T-helper 17 cell (primary cell): ENCODE data around the gene COQ5. TPM values are rescaled to one million over a fixed set of nuclear protein-coding genes. Genes with fewer than 3 reads are reported as not detected.

Experiments
- ATAC-seq: fragments of 150-1000 bp; cut with Tn5 transposase; 2 replicates; pipeline ENCODE4 v1.10.0; 2021; ENCODE audit warnings: mild to moderate bottlenecking, moderate library complexity
- DNase-seq, 3 donors: peaks; one replicate each; pipeline versions ENCODE4 v3.0.0 to v3.0.0-alpha.2; 2020 to 2021
- H3K9me3 ChIP-seq: one replicate; pipeline ENCODE4 v1.7.0; 2013; ENCODE audit warnings: low read length, mild to moderate bottlenecking; ENCODE audit not compliant: control insufficient read depth, poor library complexity, severe bottlenecking
- H3K27ac Mint-ChIP-seq: one replicate; pipeline ENCODE4 v1.8.0; 2022; ENCODE audit warnings: mild to moderate bottlenecking, moderate library complexity, mixed read lengths
- H3K27me3 Mint-ChIP-seq: one replicate; pipeline ENCODE4 v1.8.0; 2022; ENCODE audit warnings: mixed read lengths
- H3K36me3 Mint-ChIP-seq: one replicate; pipeline ENCODE4 v1.8.0; 2022; ENCODE audit warnings: low read depth, mixed read lengths
- H3K4me1 Mint-ChIP-seq: one replicate; pipeline ENCODE4 v1.8.0; 2022; ENCODE audit warnings: mild to moderate bottlenecking, mixed read lengths
- H3K4me3 Mint-ChIP-seq: one replicate; pipeline ENCODE4 v1.8.0; 2022; ENCODE audit warnings: mild to moderate bottlenecking, moderate library complexity, mixed read lengths
- total RNA-seq, 4 donors: library from RNA in 2 of 4; stranded (reverse) in 2 of 4; gene quantifications; one replicate each; pipeline ENCODE4 v1.2.3 and lab custom pipeline; 2022 to 2026

COQ5 gene
- 10 to 100 TPM; 11.7 to 11.8 TPM for total RNA-seq
- total RNA-seq (lab: John Stamatoyannopoulos, UW): 9.8 to 21.8 reads per million in 2 donors

- ATAC-seq: peak; percentile 97
- peak within 1 kb of the TSS; percentile 100 for H3K4me3 Mint-ChIP-seq
Measured at GRCh38 chr12:120528861-120529525, at the start of gene COQ5. Gene COQ5, minus strand, starts transcription at chr12:120529158. Its CDS starts 17 bp downstream, at chr12:120529141.

GRCh38 chr12:120574106-120574505 is 45.1 kb upstream of the COQ5 start:
- ATAC-seq (no peak), DNase-seq (no peak)
- no peaks in the 10 kb centered on the region for H3K9me3 ChIP-seq
- H3K4me1 Mint-ChIP-seq: peaks cover 10% of the 10 kb centered on the region
- no peaks in the 10 kb centered on the region for H3K27me3 Mint-ChIP-seq
- peaks cover 8% of the 10 kb centered on the region for H3K36me3 Mint-ChIP-seq
- H3K27ac Mint-ChIP-seq: peak overlapping the region; percentile 62
- no peak overlapping the region for H3K4me3 Mint-ChIP-seq

More at GRCh38 chr12:120528861-120529525, at the start of gene COQ5:
- Mint-ChIP-seq H3K4me1 (peaks cover 16% of the 10 kb centered on the region), H3K27me3 (no peaks in the 10 kb centered on the region), H3K36me3 (peaks cover 2% of the 10 kb centered on the region), H3K27ac (peak within 1 kb of the TSS; percentile 99)
- H3K9me3 ChIP-seq: no peaks in the 10 kb centered on the region
- DNase-seq: peak; percentile 63 to 70 (median 64)

GRCh38 chr12:120573560-120573959 is 44.6 kb upstream of the COQ5 start:
- no peaks in the 10 kb centered on the region for H3K27me3 Mint-ChIP-seq
- DNase-seq: no peak
- H3K27ac Mint-ChIP-seq: peak overlapping the region; percentile 62
- no peak overlapping the region for H3K4me3 Mint-ChIP-seq
- peaks cover 8% of the 10 kb centered on the region for H3K36me3 Mint-ChIP-seq
- no peaks in the 10 kb centered on the region for H3K9me3 ChIP-seq
- ATAC-seq: no peak
- peaks cover 10% of the 10 kb centered on the region for H3K4me1 Mint-ChIP-seq

GRCh38 chr12:120571299-120571698 is 42.3 kb upstream of the COQ5 start:
- peaks cover 8% of the 10 kb centered on the region for H3K36me3 Mint-ChIP-seq

GRCh38 chr12:120563495-120563894 is 34.5 kb upstream of the COQ5 start:
- no peak for ATAC-seq

More at GRCh38 chr12:120571299-120571698, 42.3 kb upstream of the COQ5 start:
- Mint-ChIP-seq H3K27me3 (no peaks in the 10 kb centered on the region), H3K27ac (no peak overlapping the region), H3K4me1 (peaks cover 10% of the 10 kb centered on the region), H3K4me3 (no peak overlapping the region)
- H3K9me3 ChIP-seq: no peaks in the 10 kb centered on the region
- ATAC-seq: no peak
- no peak for DNase-seq

GRCh38 chr12:120562906-120563305 is 33.9 kb upstream of the COQ5 start:
- peaks cover 5% of the 10 kb centered on the region for H3K36me3 Mint-ChIP-seq
- H3K9me3 ChIP-seq: no peaks in the 10 kb centered on the region
- peak overlapping the region; percentile 19 for H3K27ac Mint-ChIP-seq
- no peaks in the 10 kb centered on the region for H3K27me3 Mint-ChIP-seq
- H3K4me3 Mint-ChIP-seq: no peak overlapping the region
- DNase-seq: no peak
- ATAC-seq: no peak
- no peaks in the 10 kb centered on the region for H3K4me1 Mint-ChIP-seq

More at GRCh38 chr12:120563495-120563894, 34.5 kb upstream of the COQ5 start:
- Mint-ChIP-seq H3K36me3 (peaks cover 5% of the 10 kb centered on the region), H3K27ac (no peak overlapping the region), H3K27me3 (no peaks in the 10 kb centered on the region), H3K4me3 (peak overlapping the region; percentile 15), H3K4me1 (no peaks in the 10 kb centered on the region)
- H3K9me3 ChIP-seq: no peaks in the 10 kb centered on the region
- DNase-seq: no peak

GRCh38 chr12:120557589-120557988 is 28.6 kb upstream of the COQ5 start:
- no peaks in the 10 kb centered on the region for H3K9me3 ChIP-seq
- H3K27me3 Mint-ChIP-seq: no peaks in the 10 kb centered on the region
- ATAC-seq (no peak), DNase-seq (no peak)
- no peak overlapping the region for H3K4me3 Mint-ChIP-seq
- H3K36me3 Mint-ChIP-seq: no peaks in the 10 kb centered on the region
- H3K27ac Mint-ChIP-seq: no peak overlapping the region
- peaks cover 2% of the 10 kb centered on the region for H3K4me1 Mint-ChIP-seq

GRCh38 chr12:120554678-120555077 is 25.7 kb upstream of the COQ5 start:
- H3K27me3 Mint-ChIP-seq: no peaks in the 10 kb centered on the region
- no peaks in the 10 kb centered on the region for H3K9me3 ChIP-seq
- peaks cover 9% of the 10 kb centered on the region for H3K4me1 Mint-ChIP-seq
- H3K27ac Mint-ChIP-seq: no peak overlapping the region
- no peak for DNase-seq
- no peaks in the 10 kb centered on the region for H3K36me3 Mint-ChIP-seq
- H3K4me3 Mint-ChIP-seq: no peak overlapping the region
- ATAC-seq: no peak

- no peaks in the 10 kb centered on the region for H3K9me3 ChIP-seq
- no peaks in the 10 kb centered on the region for H3K36me3 Mint-ChIP-seq
- no peak for DNase-seq
- no peak for ATAC-seq
- H3K4me1 Mint-ChIP-seq: peaks cover 13% of the 10 kb centered on the region
- no peaks in the 10 kb centered on the region for H3K27me3 Mint-ChIP-seq
- no peak overlapping the region for H3K4me3 Mint-ChIP-seq
- no peak overlapping the region for H3K27ac Mint-ChIP-seq
Measured at GRCh38 chr12:120546050-120546386, 17.1 kb upstream of the COQ5 start.

- H3K4me3 Mint-ChIP-seq: no peak overlapping the region
- no peak for ATAC-seq
- no peaks in the 10 kb centered on the region for H3K36me3 Mint-ChIP-seq
- H3K9me3 ChIP-seq: no peaks in the 10 kb centered on the region
- H3K27ac Mint-ChIP-seq: no peak overlapping the region
- no peaks in the 10 kb centered on the region for H3K27me3 Mint-ChIP-seq
- no peak for DNase-seq
- H3K4me1 Mint-ChIP-seq: peaks cover 20% of the 10 kb centered on the region
Measured at GRCh38 chr12:120544691-120545090, 15.7 kb upstream of the COQ5 start.

- DNase-seq (no peak), ATAC-seq (no peak)
- peak overlapping the region; percentile 32 for H3K27ac Mint-ChIP-seq
- H3K27me3 Mint-ChIP-seq: no peaks in the 10 kb centered on the region
- no peak overlapping the region for H3K4me3 Mint-ChIP-seq
- H3K4me1 Mint-ChIP-seq: peaks cover 38% of the 10 kb centered on the region
- H3K9me3 ChIP-seq: no peaks in the 10 kb centered on the region
- no peaks in the 10 kb centered on the region for H3K36me3 Mint-ChIP-seq
Measured at GRCh38 chr12:120542166-120542565, 13.2 kb upstream of the COQ5 start.

GRCh38 chr12:120540445-120540844 is 11.5 kb upstream of the COQ5 start:
- DNase-seq (no peak), ATAC-seq (no peak)
- no peaks in the 10 kb centered on the region for H3K36me3 Mint-ChIP-seq
- no peak overlapping the region for H3K4me3 Mint-ChIP-seq
- H3K4me1 Mint-ChIP-seq: peaks cover 50% of the 10 kb centered on the region
- no peak overlapping the region for H3K27ac Mint-ChIP-seq
- H3K27me3 Mint-ChIP-seq: no peaks in the 10 kb centered on the region
- no peaks in the 10 kb centered on the region for H3K9me3 ChIP-seq

GRCh38 chr12:120539303-120539702 is 10.3 kb upstream of the COQ5 start:
- no peaks in the 10 kb centered on the region for H3K27me3 Mint-ChIP-seq
- no peaks in the 10 kb centered on the region for H3K9me3 ChIP-seq
- peak overlapping the region; percentile 97 for H3K27ac Mint-ChIP-seq
- DNase-seq (no peak), ATAC-seq (no peak)
- H3K4me3 Mint-ChIP-seq: peak overlapping the region; percentile 98
- H3K36me3 Mint-ChIP-seq: peaks cover 2% of the 10 kb centered on the region
- H3K4me1 Mint-ChIP-seq: peaks cover 53% of the 10 kb centered on the region
